ENCODE results near the gene IL6ST.
A peak's percentile ranks its signal among the peaks of the same experiment; 100 is the strongest.
"Not testable (repeated sequence)": the region's sequence is repeated elsewhere in the genome, so short reads cannot be mapped to it uniquely, and the experiment has no call there.

The IL6ST gene

GRCh38 chr5:55960779-55961178, 34.0 kb downstream of the IL6ST start:
- FAIRE-seq = no peak

- FAIRE-seq = no peak
Measured at GRCh38 chr5:55959208-55959607, 35.6 kb downstream of the IL6ST start.

DNA sequence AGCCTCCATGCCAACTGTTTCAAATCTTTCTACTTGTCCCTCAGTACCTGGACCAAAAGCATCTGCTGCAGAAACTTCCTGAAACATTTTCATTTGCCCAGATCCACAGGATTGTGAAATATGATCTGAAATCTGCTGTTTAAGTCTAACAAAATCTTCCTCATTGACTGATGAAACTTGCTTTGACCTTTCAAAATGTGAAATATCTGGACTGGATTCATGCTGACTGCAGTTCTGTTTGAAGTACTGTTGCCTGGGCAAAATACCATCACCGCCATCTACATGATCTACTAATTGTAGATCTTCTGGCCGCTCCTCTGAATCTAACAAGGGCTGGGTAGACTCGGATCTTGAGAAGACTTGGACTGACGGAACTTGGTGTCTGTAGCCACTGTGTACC, 53.6 kb downstream of the IL6ST start:
- FAIRE-seq = not testable (repeated sequence)

GRCh38 chr5:55937598-55937997, 57.2 kb downstream of the IL6ST start:
- FAIRE-seq = not testable (repeated sequence)

DNA sequence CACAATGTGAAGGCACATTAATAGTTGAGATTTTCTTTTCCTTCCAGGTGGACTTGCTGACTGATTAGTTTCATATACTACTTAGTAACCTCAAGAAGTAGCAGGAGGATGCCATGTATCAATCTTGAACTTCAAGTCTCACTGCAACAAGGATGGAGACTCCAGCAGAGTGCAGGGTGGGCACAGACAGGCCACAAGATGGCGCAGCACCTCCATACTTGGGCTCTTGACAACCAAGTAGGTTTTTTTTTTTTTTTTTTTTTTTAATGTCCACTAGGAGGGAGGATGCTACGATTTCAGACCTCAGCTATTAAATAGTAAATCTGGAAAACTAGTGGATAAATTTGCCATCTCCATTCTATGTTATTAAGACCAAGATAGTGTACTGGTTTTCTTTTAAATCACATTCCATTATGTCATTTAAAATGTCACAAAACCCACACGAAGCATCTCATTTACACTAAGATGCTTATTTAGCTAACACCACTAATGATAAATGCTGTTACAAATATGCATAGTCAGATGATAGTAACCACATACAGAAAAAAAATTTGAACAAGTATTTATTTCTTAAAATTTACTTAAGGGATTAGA, 58.6 kb downstream of the IL6ST start:
- peak; percentile 36 for FAIRE-seq

GRCh38 chr5:55935371-55935770, 59.4 kb downstream of the IL6ST start:
- no peak for FAIRE-seq

GRCh38 chr5:55934720-55935119, 60.0 kb downstream of the IL6ST start:
- no peak for FAIRE-seq

GRCh38 chr5:55934115-55934613, 60.6 kb downstream of the IL6ST start:
- no peak for FAIRE-seq

DNA sequence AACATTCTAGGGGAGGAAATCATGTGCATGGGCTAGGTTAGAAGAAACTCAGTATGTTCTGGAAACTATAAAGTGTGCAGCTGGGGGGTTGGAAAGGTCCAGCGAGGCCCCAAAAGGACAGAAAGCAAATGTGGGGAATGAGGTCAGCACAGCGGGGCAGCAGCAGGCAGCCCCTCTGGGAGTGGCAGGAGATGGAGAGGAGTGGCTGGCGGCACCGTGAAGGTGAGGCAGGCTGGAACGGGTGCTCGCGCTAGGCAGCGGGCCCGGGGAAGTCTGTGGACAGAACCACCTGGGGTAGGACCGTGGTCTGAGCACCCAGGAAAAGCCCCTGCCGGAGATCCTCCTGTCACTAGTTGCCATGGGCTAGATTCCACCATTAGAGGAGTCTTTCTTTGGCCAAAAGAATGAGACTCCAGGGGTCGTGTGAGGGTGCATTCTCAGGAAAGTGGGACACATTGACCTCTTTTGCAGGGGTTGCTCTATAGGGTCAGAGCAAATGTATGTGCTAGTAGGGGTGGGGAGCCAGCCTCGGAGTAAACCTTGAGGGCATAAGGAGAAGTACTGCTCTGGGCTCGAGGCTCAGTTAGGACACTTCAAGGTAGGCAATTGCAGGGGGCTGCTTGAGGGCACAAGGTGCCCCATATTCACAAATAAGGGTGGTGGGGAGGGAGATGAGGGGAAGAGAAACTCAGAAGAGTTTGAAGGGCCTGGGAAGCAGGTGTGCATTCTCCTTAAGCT, 61.2 kb downstream of the IL6ST start:
- no peak for FAIRE-seq

GRCh38 chr5:55932700-55933099, 62.1 kb downstream of the IL6ST start:
- no peak for FAIRE-seq

GRCh38 chr5:55929020-55929799, 65.6 kb downstream of the IL6ST start:
- no peak for FAIRE-seq

DNA sequence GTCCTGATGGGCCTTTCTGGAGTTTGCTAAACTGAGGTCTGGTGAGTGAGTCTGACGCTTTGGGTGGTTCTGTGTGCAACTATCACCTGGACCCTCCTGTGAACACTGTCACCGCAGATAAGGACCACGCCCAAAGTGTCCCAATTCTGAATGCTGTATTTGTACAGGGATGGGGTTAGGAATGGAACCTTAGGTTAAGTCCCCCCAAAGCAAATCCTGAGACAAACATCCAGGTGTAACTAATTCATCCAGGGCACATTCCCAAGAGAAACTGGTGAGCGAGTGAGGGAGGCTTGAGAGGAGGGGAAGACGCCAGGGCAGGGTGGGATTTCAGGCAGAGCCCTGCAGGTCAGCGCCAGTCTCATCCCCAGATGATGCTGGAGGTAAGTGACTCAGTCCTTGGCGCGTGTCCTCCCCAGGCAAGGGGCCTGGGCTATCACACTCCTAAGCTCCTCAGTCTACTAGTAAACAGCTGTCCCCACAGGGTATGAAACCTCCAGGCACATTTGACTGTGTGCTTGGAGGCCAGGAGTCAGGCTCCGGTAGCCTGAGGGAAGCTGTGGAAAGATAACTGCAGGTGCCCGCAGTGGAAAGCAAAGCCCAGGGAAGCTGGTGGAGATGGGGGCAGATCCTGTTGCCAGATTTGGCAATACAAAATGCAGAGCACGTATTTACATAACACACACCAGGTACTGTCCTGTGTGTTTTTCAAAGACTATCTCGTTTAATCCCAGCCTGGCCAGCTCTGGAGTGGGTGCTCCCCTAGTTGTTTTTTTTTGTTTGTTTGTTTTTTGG, 66.7 kb downstream of the IL6ST start:
- no peak for FAIRE-seq

DNA sequence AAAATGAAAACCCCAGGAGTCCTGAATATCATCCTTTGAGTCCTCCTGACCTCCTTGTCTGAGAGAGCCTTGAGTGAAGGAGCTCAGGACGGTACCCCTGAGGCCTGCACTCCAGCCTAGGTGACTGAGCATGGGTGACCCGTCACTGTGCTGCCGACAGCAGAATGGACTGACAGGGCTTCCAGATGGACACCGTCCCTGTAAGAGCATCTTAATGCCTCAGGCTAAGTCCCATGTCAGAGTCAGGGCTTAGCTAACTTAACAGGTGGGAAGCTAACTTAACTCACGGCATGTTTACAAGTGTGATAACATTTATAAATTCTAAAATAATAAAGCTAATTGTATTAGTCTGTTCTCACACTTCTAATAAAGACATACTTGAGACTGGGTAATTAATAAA, 68.3 kb downstream of the IL6ST start:
- FAIRE-seq = no peak

DNA sequence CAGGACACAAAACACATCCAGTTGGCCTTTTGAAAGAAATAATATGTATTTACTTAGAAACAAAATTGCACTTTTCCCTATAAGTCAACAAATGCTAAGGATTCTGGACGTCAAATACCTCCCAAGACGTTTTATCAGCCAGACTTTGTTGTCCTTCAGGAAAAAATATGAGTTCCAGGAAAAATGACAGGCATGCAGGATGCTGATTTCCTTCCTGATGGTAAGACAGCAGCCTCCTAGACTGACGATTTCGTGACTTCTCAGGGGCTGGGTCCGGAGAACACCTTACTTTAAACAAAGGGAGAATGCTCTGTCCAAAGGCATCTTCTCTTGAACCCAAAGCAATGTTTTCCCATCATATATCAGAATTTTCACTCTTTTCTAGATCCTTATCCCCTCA, 69.1 kb downstream of the IL6ST start:
- FAIRE-seq = no peak

GRCh38 chr5:55925181-55925580, 69.6 kb downstream of the IL6ST start:
- FAIRE-seq = no peak

GRCh38 chr5:55924744-55925143, 70.0 kb downstream of the IL6ST start:
- no peak for FAIRE-seq

DNA sequence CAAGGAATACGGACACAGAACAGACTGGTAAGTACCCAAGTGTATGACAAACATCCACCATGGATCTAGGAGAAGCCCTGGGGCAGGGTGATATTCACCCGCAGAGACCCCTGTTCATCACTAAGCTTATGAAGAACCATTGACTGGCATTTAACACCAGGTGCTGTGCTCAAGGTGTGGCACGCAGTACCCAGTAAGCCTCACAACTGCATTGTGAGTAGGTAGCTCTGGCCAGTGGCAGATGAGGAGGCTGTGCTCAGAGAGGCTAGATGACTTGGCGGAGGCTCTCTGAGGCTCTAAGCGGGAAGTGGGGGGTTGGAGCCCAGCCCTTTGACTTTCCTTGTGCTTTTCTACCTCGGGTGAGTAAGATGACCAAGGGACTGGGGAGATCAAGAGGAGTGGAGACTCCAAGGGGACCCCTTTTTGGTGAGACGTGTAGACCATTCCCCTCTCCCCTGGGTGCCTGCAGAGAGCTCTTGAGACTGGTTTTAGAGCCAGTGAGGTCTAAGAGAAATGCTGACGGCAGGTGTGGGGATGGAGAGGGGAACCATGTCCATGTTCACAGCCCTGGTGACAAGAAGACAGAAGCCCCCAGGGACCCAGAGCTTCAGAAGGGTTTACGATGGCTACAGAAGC, 70.8 kb downstream of the IL6ST start:
- no peak for FAIRE-seq

GRCh38 chr5:55923177-55923771, 71.5 kb downstream of the IL6ST start:
- FAIRE-seq = no peak

GRCh38 chr5:55921617-55922016, 73.1 kb downstream of the IL6ST start:
- FAIRE-seq = no peak

GRCh38 chr5:55920784-55921183, 74.0 kb downstream of the IL6ST start:
- FAIRE-seq = no peak

DNA sequence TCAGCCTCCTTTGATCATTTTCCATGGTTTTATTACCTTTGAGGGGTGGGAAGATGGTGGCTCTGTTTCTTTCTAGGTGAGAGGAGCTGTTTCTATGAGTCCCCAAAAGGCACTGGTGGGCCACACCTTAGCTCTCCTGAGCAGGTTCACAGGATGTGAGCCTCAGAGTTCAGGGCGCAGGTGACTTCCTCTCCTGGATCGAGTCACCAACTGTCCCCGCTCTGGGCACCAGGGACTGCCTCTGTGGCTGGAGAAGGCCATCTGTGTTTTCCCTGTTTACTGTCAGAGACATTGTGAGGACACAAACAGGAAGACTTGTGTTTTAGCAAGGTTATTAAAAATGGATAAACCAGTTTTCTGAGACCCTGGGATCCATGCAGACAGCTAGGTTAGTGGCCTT, 75.1 kb downstream of the IL6ST start:
- no peak for FAIRE-seq
